ENCODE data around the gene RTL9.
"Not testable (repeated sequence)": the region's sequence is repeated elsewhere in the genome, so short reads cannot be mapped to it uniquely, and the experiment has no call there.

RTL9 gene

DNA sequence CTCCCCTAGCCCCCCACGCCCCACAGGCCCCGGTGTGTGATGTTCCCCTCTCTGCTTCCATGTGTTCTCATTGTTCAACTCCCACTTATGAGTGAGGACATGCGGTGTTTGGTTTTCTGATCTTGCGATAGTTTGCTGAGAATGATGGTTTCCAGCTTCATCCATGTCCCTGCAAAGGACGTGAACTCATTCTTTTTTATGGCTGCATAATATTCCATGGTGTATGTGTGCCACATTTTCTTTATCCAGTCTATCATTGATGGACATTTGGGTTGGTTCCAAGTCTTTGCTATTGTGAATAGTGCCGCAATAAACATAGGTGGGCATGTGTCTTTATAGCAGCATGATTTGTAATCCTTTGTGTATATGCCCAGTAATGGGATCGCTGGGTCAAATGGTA is 47.6 kb downstream of the RTL9 start:
- not testable (repeated sequence) for DNase-seq (ENCODE audit: low spot score)

- no peak for DNase-seq (ENCODE audit: low spot score)
Observed at GRCh38 chrX:110406822-110407221, 48.2 kb downstream of the RTL9 start.

GRCh38 chrX:110407910-110408545 is 49.4 kb downstream of the RTL9 start:
- peak; percentile 75 for DNase-seq (ENCODE audit: low spot score)
